Naive thymus-derived CD4-positive, alpha-beta T cell (primary cell): ENCODE data around the gene HSPA12B. TPM values are rescaled to one million over a fixed set of nuclear protein-coding genes. Genes with fewer than 3 reads are reported as not detected.

Experiments used
- ATAC-seq: fragments of 150-1000 bp; cut with Tn5 transposase; 2 replicates; pipeline ENCODE4 v1.10.0; 2021; ENCODE audit warnings: mild to moderate bottlenecking, moderate library complexity
- CTCF ChIA-PET: fragments of 350-600 bp; sonication (Branson Sonifier 250); formaldehyde crosslinking; loops from one replicate; lab custom pipeline; 2021; ENCODE audit warnings: antibody characterized with exemption; lab: Charles Lee
- POLR2A ChIA-PET: fragments of 350-600 bp; sonication (Branson Sonifier 250); formaldehyde crosslinking; loops from one replicate; lab custom pipeline; 2021; ENCODE audit warnings: antibody characterized with exemption, inconsistent platforms; lab: Charles Lee
- DNase-seq, 9 donors: peaks; one replicate each; pipeline versions ENCODE4 v3.0.0 to v3.0.0-alpha.2; 2020 to 2022; ENCODE audit warnings: mixed read lengths in 1 of 9
- H3K27ac ChIP-seq: one replicate; pipeline ENCODE4 v1.7.0; 2013; ENCODE audit warnings: mild to moderate bottlenecking, low read depth, low read length, moderate library complexity
- H3K27me3 ChIP-seq, 2 donors: one replicate each; pipeline ENCODE4 v1.7.0; 2013; ENCODE audit warnings: low read length in 2 of 2, mild to moderate bottlenecking in 2 of 2, moderate library complexity in 2 of 2; ENCODE audit not compliant: control insufficient read depth in 2 of 2, insufficient read depth in 2 of 2
- H3K36me3 ChIP-seq, 3 experiments: 1 replicate in 2 of 3; 2 replicates in 1 of 3; pipeline ENCODE4 v1.7.0; 2013; ENCODE audit warnings: low read length in 3 of 3, mild to moderate bottlenecking in 3 of 3, moderate library complexity in 1 of 3; ENCODE audit not compliant: insufficient read depth in 3 of 3, control insufficient read depth in 2 of 3
- H3K4me1 ChIP-seq, 2 donors: one replicate each; pipeline ENCODE4 v1.7.0; 2013; ENCODE audit warnings: low read length in 2 of 2, mild to moderate bottlenecking in 2 of 2, moderate library complexity in 1 of 2; ENCODE audit not compliant: control insufficient read depth in 2 of 2, insufficient read depth in 2 of 2
- H3K4me3 ChIP-seq: 2 replicates; pipeline ENCODE4 v1.7.0; 2013; ENCODE audit warnings: mild to moderate bottlenecking, low read length
- H3K9me3 ChIP-seq, 3 experiments: 1 replicate in 2 of 3; 2 replicates in 1 of 3; pipeline ENCODE4 v1.7.0; 2013; ENCODE audit warnings: low read length in 3 of 3; ENCODE audit not compliant: control insufficient read depth in 2 of 3
- H3K27ac Mint-ChIP-seq, 9 donors: one replicate each; pipeline ENCODE4 v1.8.0; 2020 to 2022; ENCODE audit warnings: mixed read lengths in 9 of 9, mild to moderate bottlenecking in 8 of 9, moderate library complexity in 5 of 9, inconsistent platforms in 2 of 9
- H3K27me3 Mint-ChIP-seq, 5 donors: one replicate each; pipeline ENCODE4 v1.8.0; 2021 to 2022; ENCODE audit warnings: mixed read lengths in 5 of 5, mild to moderate bottlenecking in 1 of 5
- H3K36me3 Mint-ChIP-seq, 5 donors: one replicate each; pipeline ENCODE4 v1.8.0; 2020 to 2022; ENCODE audit warnings: mixed read lengths in 5 of 5, mild to moderate bottlenecking in 3 of 5, inconsistent platforms in 1 of 5
- H3K4me1 Mint-ChIP-seq, 7 donors: one replicate each; pipeline ENCODE4 v1.8.0; 2020 to 2022; ENCODE audit warnings: mixed read lengths in 7 of 7, mild to moderate bottlenecking in 3 of 7, inconsistent platforms in 1 of 7
- H3K4me3 Mint-ChIP-seq, 10 donors: one replicate each; pipeline ENCODE4 v1.8.0; 2020 to 2022; ENCODE audit warnings: mild to moderate bottlenecking in 10 of 10, mixed read lengths in 10 of 10, moderate library complexity in 6 of 10, inconsistent platforms in 2 of 10
- H3K9me3 Mint-ChIP-seq, 11 donors: one replicate each; pipeline ENCODE4 v1.8.0; 2020 to 2022; ENCODE audit warnings: mixed read lengths in 11 of 11, mild to moderate bottlenecking in 4 of 11, inconsistent platforms in 1 of 11, moderate library complexity in 1 of 11
- intact Hi-C, 2 donors: fragments of 100-400 bp; cut with micrococcal nuclease; formaldehyde crosslinking; loops; one replicate each; pipeline ENCODE4 v1.15.1; 2023
- polyA plus RNA-seq, 2 donors: library from polyadenylated mRNA; unstranded; fragments of 300-500 nt; fragmentation: Illumina TruSeq; gene quantifications; one replicate each; pipeline ENCODE4 v1.2.3, GENCODE V29; 2021
- total RNA-seq, 6 experiments: library from RNA in 5 of 6; stranded (reverse) in 5 of 6; gene quantifications; 1 replicate in 5 of 6; 2 replicates in 1 of 6; pipeline ENCODE4 v1.2.3 and lab custom pipeline; 2021 to 2026

HSPA12B gene
- total and polyA plus RNA-seq, 7 experiments from 2014 or later, result 0.09 to 0.20 TPM; not detected in 5

- Histone ChIP-seq H3K4me1 (no peaks in the 10 kb centered on the region), H3K27ac (no peak overlapping the region), H3K9me3 (no peaks in the 10 kb centered on the region), H3K27me3 (peaks cover 0 to 2% of the 10 kb centered on the region in 2 donors), H3K36me3 (no peaks in the 10 kb centered on the region), H3K4me3 (no peak overlapping the region)
- no peak overlapping the region for H3K4me3 Mint-ChIP-seq
- H3K27me3 Mint-ChIP-seq, result peaks cover 47 to 60% (median 54%) of the 10 kb centered on the region in 5 donors
- POLR2A ChIA-PET, result no interaction called here
- CTCF ChIA-PET, result no interaction called here
- intact Hi-C loops, result no loop called here
- peaks cover 0 to 4% (median 0%) of the 10 kb centered on the region in 5 donors for H3K36me3 Mint-ChIP-seq
- H3K9me3 Mint-ChIP-seq, result peaks cover 0 to 2% (median 0%) of the 10 kb centered on the region in 11 donors
- DNase-seq (no peak), ATAC-seq (no peak)
- peaks cover 0 to 6% (median 0%) of the 10 kb centered on the region in 7 donors for H3K4me1 Mint-ChIP-seq
- H3K27ac Mint-ChIP-seq, result no peak overlapping the region
Measured at GRCh38 chr20:3728876-3729275, 3.6 kb upstream of the HSPA12B start.

GRCh38 chr20:3729378-3729777 is 3.1 kb upstream of the HSPA12B start:
- Histone ChIP-seq H3K4me3 (no peak overlapping the region), H3K27me3 (peaks cover 0 to 2% of the 10 kb centered on the region in 2 donors), H3K27ac (no peak overlapping the region), H3K36me3 (no peaks in the 10 kb centered on the region), H3K4me1 (no peaks in the 10 kb centered on the region), H3K9me3 (no peaks in the 10 kb centered on the region)
- Mint-ChIP-seq H3K27ac (no peak overlapping the region), H3K9me3 (peaks cover 0 to 2% (median 0%) of the 10 kb centered on the region in 11 donors), H3K4me1 (peaks cover 0 to 6% (median 0%) of the 10 kb centered on the region in 7 donors), H3K27me3 (peaks cover 47 to 58% (median 55%) of the 10 kb centered on the region in 5 donors), H3K36me3 (peaks cover 0 to 4% (median 0%) of the 10 kb centered on the region in 5 donors), H3K4me3 (no peak overlapping the region)
- ChIA-PET POLR2A (no interaction called here), CTCF (no interaction called here)
- intact Hi-C loops, result no loop called here
- DNase-seq, result no peak
- ATAC-seq, result no peak

GRCh38 chr20:3729811-3730540 is 2.5 kb upstream of the HSPA12B start:
- Histone ChIP-seq H3K4me3 (no peak overlapping the region), H3K4me1 (no peaks in the 10 kb centered on the region), H3K27me3 (peaks cover 0 to 2% of the 10 kb centered on the region in 2 donors), H3K27ac (no peak overlapping the region), H3K9me3 (no peaks in the 10 kb centered on the region), H3K36me3 (no peaks in the 10 kb centered on the region)
- peaks cover 0 to 6% (median 0%) of the 10 kb centered on the region in 7 donors for H3K4me1 Mint-ChIP-seq
- ATAC-seq (no peak), DNase-seq (no peak)
- no peak overlapping the region for H3K27ac Mint-ChIP-seq
- H3K4me3 Mint-ChIP-seq, result no peak overlapping the region
- intact Hi-C loops, result no loop called here
- ChIA-PET POLR2A (no interaction called here), CTCF (no interaction called here)
- peaks cover 0 to 2% (median 0%) of the 10 kb centered on the region in 11 donors for H3K9me3 Mint-ChIP-seq
- peaks cover 0 to 4% (median 0%) of the 10 kb centered on the region in 5 donors for H3K36me3 Mint-ChIP-seq
- peaks cover 44 to 59% (median 51%) of the 10 kb centered on the region in 5 donors for H3K27me3 Mint-ChIP-seq

- H3K4me1 Mint-ChIP-seq, result peaks cover 0 to 6% (median 0%) of the 10 kb centered on the region in 7 donors
- peaks cover 0 to 4% (median 0%) of the 10 kb centered on the region in 5 donors for H3K36me3 Mint-ChIP-seq
- Histone ChIP-seq H3K27ac (no peak overlapping the region), H3K36me3 (no peaks in the 10 kb centered on the region), H3K4me3 (no peak overlapping the region), H3K27me3 (peaks cover 0 to 2% of the 10 kb centered on the region in 2 donors), H3K9me3 (no peaks in the 10 kb centered on the region), H3K4me1 (no peaks in the 10 kb centered on the region)
- peaks cover 0 to 2% (median 0%) of the 10 kb centered on the region in 11 donors for H3K9me3 Mint-ChIP-seq
- POLR2A ChIA-PET, result no interaction called here
- ATAC-seq, result no peak
- H3K27me3 Mint-ChIP-seq, result peaks cover 42 to 68% (median 48%) of the 10 kb centered on the region in 5 donors
- DNase-seq, result no peak
- intact Hi-C loops, result no loop called here
- peak overlapping the region in 1 of 9 donors; percentile 8 for H3K27ac Mint-ChIP-seq
- H3K4me3 Mint-ChIP-seq, result peak overlapping the region in 3 of 10 donors; percentile 3 to 28 (median 27)
- CTCF ChIA-PET, result interaction anchor here (1.1 kb wide), 1 partner anchor 15 kb away, joined by 4 read pairs; no protein-coding TSS in a partner anchor
Measured at GRCh38 chr20:3730803-3731672, 1.4 kb upstream of the HSPA12B start.

- DNase-seq (no peak), ATAC-seq (no peak)
- Mint-ChIP-seq H3K27me3 (peaks cover 40 to 72% (median 45%) of the 10 kb centered on the region in 5 donors), H3K9me3 (peaks cover 0 to 2% (median 0%) of the 10 kb centered on the region in 11 donors), H3K27ac (no peak overlapping the region), H3K36me3 (peaks cover 0 to 4% (median 0%) of the 10 kb centered on the region in 5 donors), H3K4me3 (no peak overlapping the region), H3K4me1 (peaks cover 0 to 6% (median 0%) of the 10 kb centered on the region in 7 donors)
- H3K4me1 ChIP-seq, result no peaks in the 10 kb centered on the region
- H3K36me3 ChIP-seq, result no peaks in the 10 kb centered on the region
- intact Hi-C loops, result no loop called here
- POLR2A ChIA-PET, result no interaction called here
- H3K4me3 ChIP-seq, result no peak overlapping the region
- peaks cover 0 to 2% of the 10 kb centered on the region in 2 donors for H3K27me3 ChIP-seq
- H3K9me3 ChIP-seq, result no peaks in the 10 kb centered on the region
- CTCF ChIA-PET, result interaction anchor here (1.1 kb wide), 1 partner anchor 15 kb away, joined by 4 read pairs; no protein-coding TSS in a partner anchor
- H3K27ac ChIP-seq, result no peak overlapping the region
Measured at GRCh38 chr20:3731944-3732326, 550 bp upstream of the HSPA12B start.

- peaks cover 0 to 4% (median 0%) of the 10 kb centered on the region in 5 donors for H3K36me3 Mint-ChIP-seq
- ATAC-seq (no peak), DNase-seq (no peak)
- Histone ChIP-seq H3K4me3 (no peak overlapping the region), H3K27ac (no peak overlapping the region), H3K36me3 (no peaks in the 10 kb centered on the region), H3K9me3 (no peaks in the 10 kb centered on the region), H3K27me3 (peaks cover 0 to 2% of the 10 kb centered on the region in 2 donors), H3K4me1 (no peaks in the 10 kb centered on the region)
- peak overlapping the region in 1 of 9 donors; percentile 41 for H3K27ac Mint-ChIP-seq
- ChIA-PET POLR2A (no interaction called here), CTCF (no interaction called here)
- peaks cover 0 to 6% (median 0%) of the 10 kb centered on the region in 7 donors for H3K4me1 Mint-ChIP-seq
- H3K9me3 Mint-ChIP-seq, result peaks cover 0 to 2% (median 0%) of the 10 kb centered on the region in 11 donors
- peak overlapping the region in 2 of 10 donors; percentile 7 to 41 for H3K4me3 Mint-ChIP-seq
- intact Hi-C loops, result no loop called here
- peaks cover 27 to 62% (median 31%) of the 10 kb centered on the region in 5 donors for H3K27me3 Mint-ChIP-seq
Measured at GRCh38 chr20:3733119-3733995, 872 bp downstream of the HSPA12B start.
